HFF-Myc (cell line): Measurements from ENCODE around the gene ATN1.
"Not testable (repeated sequence)": the region's sequence is repeated elsewhere in the genome, so short reads cannot be mapped to it uniquely, and the experiment has no call there.

Experiments used
- DNase-seq: peaks from one replicate; pipeline ENCODE4 v3.0.0-alpha.2; 2011; ENCODE audit warnings: low read depth; ENCODE audit errors: extremely low read depth
- H3K4me3 ChIP-seq: replicated peaks from 2 replicates; pipeline ENCODE4 v1.5.1; 2011; ENCODE audit warnings: low read depth, mild to moderate bottlenecking, control low read depth, low read length
- TF ChIP-seq, protein P1 (sequence below): IDR thresholded peaks from 2 replicates; pipeline ENCODE4 v1.5.1; 2012; ENCODE audit warnings: mild to moderate bottlenecking, low read depth, low read length, control low read depth; ENCODE audit errors: missing control alignments

The ATN1 gene, protein sequence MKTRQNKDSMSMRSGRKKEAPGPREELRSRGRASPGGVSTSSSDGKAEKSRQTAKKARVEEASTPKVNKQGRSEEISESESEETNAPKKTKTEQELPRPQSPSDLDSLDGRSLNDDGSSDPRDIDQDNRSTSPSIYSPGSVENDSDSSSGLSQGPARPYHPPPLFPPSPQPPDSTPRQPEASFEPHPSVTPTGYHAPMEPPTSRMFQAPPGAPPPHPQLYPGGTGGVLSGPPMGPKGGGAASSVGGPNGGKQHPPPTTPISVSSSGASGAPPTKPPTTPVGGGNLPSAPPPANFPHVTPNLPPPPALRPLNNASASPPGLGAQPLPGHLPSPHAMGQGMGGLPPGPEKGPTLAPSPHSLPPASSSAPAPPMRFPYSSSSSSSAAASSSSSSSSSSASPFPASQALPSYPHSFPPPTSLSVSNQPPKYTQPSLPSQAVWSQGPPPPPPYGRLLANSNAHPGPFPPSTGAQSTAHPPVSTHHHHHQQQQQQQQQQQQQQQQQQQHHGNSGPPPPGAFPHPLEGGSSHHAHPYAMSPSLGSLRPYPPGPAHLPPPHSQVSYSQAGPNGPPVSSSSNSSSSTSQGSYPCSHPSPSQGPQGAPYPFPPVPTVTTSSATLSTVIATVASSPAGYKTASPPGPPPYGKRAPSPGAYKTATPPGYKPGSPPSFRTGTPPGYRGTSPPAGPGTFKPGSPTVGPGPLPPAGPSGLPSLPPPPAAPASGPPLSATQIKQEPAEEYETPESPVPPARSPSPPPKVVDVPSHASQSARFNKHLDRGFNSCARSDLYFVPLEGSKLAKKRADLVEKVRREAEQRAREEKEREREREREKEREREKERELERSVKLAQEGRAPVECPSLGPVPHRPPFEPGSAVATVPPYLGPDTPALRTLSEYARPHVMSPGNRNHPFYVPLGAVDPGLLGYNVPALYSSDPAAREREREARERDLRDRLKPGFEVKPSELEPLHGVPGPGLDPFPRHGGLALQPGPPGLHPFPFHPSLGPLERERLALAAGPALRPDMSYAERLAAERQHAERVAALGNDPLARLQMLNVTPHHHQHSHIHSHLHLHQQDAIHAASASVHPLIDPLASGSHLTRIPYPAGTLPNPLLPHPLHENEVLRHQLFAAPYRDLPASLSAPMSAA (N-terminal part only)

DNA sequence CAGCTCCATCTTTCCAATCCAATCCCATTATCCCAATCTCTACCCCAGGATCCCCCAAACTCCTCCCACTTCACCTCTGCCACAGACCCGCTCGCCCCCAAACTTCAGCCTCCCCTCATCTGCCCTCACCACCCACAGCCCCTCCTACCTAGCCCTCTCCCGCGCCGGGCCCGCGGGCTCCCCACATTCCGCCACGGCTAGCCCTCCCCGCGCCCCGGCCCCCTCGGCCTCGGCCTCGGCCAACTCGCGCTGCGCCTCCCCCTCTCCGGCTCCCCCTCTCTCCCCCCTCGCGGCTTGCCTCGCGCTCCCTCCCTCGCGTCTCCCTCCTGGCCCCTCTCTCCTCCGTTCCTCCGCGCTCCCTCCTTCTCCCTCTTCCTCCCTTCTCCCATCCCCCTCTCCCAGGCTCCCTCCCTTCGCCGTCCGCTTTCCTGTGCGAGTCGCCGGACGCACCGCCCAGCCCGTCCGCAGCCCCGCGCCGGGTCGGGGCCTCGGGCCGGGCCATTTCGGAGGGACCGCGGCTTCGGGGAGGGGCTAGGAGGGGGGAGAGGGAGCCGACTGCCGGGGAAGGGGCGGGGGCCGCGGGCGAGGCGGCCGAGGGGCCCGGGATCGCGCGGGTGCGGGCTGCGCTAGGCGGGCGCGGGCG is at the start of gene ATN1:
ATN1 (plus strand) TSS at position 581 of the 643 bp plus-strand sequence. CDS start 6,043 bp downstream, outside the sequence.
- TF ChIP-seq, protein P1, sequence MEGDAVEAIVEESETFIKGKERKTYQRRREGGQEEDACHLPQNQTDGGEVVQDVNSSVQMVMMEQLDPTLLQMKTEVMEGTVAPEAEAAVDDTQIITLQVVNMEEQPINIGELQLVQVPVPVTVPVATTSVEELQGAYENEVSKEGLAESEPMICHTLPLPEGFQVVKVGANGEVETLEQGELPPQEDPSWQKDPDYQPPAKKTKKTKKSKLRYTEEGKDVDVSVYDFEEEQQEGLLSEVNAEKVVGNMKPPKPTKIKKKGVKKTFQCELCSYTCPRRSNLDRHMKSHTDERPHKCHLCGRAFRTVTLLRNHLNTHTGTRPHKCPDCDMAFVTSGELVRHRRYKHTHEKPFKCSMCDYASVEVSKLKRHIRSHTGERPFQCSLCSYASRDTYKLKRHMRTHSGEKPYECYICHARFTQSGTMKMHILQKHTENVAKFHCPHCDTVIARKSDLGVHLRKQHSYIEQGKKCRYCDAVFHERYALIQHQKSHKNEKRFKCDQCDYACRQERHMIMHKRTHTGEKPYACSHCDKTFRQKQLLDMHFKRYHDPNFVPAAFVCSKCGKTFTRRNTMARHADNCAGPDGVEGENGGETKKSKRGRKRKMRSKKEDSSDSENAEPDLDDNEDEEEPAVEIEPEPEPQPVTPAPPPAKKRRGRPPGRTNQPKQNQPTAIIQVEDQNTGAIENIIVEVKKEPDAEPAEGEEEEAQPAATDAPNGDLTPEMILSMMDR: no peak
- peak within 1 kb of the TSS; percentile 91 for H3K4me3 ChIP-seq
- DNase-seq: no peak

DNA sequence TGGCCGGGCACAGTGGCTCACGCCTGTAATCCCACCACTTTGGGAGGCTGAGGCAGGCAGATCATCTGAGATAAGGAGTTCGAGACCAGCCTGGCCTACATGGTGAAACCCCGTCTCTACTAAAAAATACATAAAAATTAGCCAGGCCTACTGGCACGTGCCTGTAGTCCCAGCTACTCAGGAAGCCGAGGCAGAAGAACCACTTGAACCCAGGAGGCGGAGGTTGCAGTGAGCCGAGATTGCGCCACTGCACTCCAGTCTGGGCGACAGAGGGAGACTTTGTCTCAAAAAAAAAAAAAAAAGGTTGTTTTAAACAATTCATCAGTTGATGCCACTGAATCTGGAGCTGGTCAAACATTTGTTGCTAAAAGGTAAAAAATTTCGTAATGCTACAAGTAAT is 47.9 kb upstream of the ATN1 start:
- DNase-seq, H3K4me3 ChIP-seq: not testable (repeated sequence)

DNA sequence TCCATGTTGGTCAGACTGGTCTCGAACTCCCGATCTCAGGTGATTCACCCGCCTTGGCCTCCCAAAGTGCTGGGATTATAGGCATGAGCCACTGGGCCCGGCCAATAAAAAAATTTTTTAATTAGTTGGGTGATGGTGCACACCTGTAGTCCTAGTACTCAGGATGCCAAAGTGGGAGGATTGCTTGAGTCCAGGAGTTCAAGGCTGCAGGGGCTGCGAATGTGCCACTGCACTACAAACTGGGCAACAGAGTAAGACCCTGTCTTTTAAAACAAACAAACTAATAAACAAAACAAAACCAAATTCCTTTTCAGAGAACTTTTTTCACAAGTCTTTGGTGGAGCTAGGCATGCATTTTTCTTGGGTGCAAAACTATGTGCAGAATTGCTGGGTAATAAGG is 44.5 kb upstream of the ATN1 start:
- TF ChIP-seq, protein P1: no peak
- no peak overlapping the region for H3K4me3 ChIP-seq

DNA sequence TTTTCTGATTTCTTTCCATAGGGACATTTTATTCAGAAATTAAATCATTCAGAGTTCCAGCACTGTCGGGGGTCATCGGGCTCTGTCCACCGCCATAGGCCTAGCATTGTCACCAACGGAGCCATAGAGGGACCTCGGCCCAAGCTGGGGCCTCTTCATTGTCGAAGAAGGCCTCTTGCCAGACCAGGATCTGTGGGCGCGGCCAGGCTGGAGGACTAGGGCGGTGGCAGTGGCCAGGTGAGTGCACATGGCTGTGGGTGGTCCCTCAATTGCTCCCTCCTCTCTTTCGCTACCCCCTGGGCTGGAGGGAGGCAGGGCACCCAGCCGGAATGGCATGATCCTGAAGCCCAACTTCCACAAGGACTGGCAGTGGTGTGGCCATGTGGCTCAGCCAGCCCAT is 44.1 kb upstream of the ATN1 start:
- TF ChIP-seq, protein P1: no peak
- DNase-seq: no peak

More for the DNA sequence above, 44.5 kb upstream of the ATN1 start:
- no peak for DNase-seq

DNA sequence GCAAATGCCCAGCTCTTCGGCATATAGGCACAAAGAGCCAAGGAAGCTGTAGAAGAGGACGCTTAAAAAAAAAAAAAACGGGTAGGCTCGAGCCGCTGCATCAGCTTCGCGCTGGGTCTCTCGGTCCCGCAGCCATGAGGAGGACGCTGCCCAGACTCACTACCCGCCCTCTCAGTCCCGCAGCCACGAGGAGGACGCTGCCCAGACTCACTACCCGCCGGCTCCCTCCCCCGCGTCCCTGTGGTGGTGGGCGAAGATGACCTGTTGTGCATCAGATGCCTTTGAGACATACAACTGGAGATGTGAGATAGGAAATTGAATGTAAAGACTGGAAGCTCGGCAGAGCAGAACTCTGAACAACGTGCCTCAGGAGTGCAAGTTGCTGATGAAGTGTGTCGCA is 43.2 kb upstream of the ATN1 start:
- TF ChIP-seq, protein P1: no peak
- DNase-seq: no peak
- H3K4me3 ChIP-seq: no peak overlapping the region

More for the DNA sequence above, 44.1 kb upstream of the ATN1 start:
- H3K4me3 ChIP-seq: no peak overlapping the region

DNA sequence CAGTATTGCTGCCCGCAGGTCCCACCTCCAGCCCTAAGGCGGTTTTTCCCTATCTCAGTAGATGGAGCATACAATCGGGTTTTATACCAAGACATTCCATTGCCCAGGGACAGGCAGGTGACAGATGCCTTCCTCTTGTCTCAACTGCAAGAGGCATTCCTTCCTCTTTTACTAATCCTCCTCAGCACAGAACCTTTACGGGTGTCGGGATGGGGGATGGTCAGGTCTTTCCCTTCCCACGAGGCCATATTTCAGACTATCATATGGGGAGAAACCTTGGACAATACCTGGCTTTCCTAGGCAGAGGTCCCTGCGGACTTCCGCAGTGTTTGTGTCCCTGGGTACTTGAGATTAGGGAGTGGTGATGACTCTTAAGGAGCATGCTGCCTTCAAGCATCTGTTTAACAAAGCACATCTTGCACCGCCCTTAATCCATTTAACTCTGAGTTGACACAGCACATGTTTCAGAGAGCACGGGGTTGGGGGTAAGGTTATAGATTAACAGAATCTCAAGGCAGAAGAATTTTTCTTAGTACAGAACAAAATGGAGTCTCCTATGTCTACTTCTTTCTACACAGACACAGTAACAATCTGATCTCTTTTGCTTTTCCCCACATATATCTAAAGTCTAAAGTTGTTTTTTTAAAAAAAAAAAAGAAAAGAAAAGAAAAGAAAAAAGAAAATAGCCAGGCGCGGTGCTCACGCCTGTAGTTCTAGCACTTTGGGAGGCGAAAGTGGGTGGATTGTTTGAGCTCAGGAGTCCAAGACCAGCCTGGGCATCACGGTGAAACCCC is 41.4 kb upstream of the ATN1 start:
- not testable (repeated sequence) for DNase-seq

DNA sequence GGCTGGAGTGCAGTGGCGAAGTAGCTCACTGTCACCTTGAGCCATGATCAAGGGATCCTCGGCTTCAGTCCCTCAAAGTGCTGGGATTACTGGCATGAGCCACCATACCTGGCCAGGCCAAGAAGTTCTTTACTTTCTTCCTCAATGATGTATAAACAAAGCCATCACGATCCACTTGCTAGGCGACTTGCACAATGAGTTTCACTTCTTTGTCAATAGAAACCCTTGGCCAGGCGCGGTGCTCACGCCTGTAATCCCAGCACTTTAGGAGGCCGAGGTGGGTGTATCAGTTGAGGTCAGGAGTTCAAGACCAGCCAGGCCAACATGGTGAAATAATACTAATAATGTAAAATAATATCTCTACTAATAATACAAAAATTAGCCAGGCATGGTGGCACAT is 40.3 kb upstream of the ATN1 start:
- TF ChIP-seq, protein P1: no peak
- H3K4me3 ChIP-seq: no peak overlapping the region
- DNase-seq: no peak

More for the DNA sequence above, 41.4 kb upstream of the ATN1 start:
- not testable (repeated sequence) for H3K4me3 ChIP-seq
